ENCODE results near the gene ATP13A2. TPM values are rescaled to one million over a fixed set of nuclear protein-coding genes. Genes with fewer than 3 reads are reported as not detected.

The ATP13A2 gene
- total and polyA plus RNA-seq, 2 donors from 2014 or later, result 23.8 to 38.6 TPM

DNA sequence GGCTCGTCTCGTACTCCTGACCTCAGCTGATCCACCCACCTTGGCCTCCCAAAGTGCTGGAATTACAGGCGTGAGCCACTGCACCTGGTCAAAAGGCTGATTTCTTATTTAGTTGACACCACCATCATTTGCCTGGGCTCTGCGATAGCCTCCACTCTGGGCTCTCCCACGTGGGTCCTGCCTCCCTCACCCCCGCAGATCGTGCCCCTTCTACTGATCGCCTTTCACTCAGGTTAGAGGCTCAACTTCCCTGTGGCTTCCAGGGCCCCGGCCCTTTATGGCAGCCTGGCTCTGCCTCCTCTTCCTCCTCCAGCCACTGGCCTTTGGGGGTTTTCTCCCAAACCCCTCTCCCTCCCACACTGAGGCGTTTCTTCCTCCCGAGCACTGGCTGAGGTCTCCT lies 28.8 kb downstream of the ATP13A2 start:
- Histone ChIP-seq H3K27me3 (ENCODE audit: control insufficient read depth, insufficient read depth, low read length) (no peaks in the 10 kb centered on the region), H3K36me3 (ENCODE audit: control insufficient read depth in 2 of 3, insufficient read depth in 3 of 3, low read length in 3 of 3) (peaks cover 0 to under 1% (median 0%) of the 10 kb centered on the region in 3 donors), H3K27ac (ENCODE audit: low read depth in 2 of 2, low read length in 2 of 2) (no peak overlapping the region), H3K9ac (ENCODE audit: low read length in 3 of 3) (no peak overlapping the region), H3K4me1 (ENCODE audit: control insufficient read depth in 2 of 3, insufficient read depth in 2 of 3, low read depth in 1 of 3, low read length in 3 of 3) (no peaks in the 10 kb centered on the region), H3K9me3 (ENCODE audit: control insufficient read depth in 2 of 3, insufficient read depth in 1 of 3, low read length in 3 of 3) (no peaks in the 10 kb centered on the region), H3K4me3 (ENCODE audit: low read length in 3 of 3) (no peak overlapping the region)
- TF ChIP-seq, protein P1, sequence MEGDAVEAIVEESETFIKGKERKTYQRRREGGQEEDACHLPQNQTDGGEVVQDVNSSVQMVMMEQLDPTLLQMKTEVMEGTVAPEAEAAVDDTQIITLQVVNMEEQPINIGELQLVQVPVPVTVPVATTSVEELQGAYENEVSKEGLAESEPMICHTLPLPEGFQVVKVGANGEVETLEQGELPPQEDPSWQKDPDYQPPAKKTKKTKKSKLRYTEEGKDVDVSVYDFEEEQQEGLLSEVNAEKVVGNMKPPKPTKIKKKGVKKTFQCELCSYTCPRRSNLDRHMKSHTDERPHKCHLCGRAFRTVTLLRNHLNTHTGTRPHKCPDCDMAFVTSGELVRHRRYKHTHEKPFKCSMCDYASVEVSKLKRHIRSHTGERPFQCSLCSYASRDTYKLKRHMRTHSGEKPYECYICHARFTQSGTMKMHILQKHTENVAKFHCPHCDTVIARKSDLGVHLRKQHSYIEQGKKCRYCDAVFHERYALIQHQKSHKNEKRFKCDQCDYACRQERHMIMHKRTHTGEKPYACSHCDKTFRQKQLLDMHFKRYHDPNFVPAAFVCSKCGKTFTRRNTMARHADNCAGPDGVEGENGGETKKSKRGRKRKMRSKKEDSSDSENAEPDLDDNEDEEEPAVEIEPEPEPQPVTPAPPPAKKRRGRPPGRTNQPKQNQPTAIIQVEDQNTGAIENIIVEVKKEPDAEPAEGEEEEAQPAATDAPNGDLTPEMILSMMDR (IDR thresholded peaks at IDR 0.05; ENCODE audit: borderline replicate concordance, extremely low read depth, insufficient read depth), result no peak
- intact Hi-C loops (cut with DNase I), result no loop called here
- DNase-seq (peak in 4 of 5 donors; percentile 60 to 67 (median 62)), FAIRE-seq (no peak)

DNA sequence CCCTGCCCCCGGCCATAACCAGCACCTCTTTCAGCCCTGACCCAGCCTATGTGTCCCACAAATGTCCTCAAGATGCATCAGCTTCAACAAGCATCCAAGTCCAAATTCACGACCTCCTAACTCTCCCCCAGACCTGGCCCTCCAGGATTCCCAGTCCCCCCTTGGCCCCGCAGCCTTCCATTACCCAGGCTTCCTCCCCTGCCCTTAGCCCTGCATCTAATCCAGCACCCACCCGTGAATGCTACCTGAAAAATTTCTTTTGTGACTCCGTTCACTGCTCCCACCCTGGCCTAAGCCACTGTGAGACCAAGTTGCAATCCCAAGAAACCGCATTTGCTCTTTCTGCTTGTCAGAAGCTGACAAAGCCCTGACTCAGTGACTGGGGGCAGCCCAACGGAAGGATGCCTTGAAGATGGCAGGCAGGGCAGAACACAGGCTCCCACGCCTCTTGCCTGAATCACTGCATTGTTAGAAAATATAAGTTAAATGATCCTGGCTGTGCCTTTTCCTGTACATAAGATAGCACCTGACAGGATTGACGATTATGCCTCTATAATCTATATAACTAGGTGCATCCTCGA lies 30.4 kb downstream of the ATP13A2 start:
- no peak for FAIRE-seq
- intact Hi-C loops (cut with DNase I), result no loop called here
- no peak overlapping the region for H3K9ac ChIP-seq (ENCODE audit: low read length in 3 of 3)

DNA sequence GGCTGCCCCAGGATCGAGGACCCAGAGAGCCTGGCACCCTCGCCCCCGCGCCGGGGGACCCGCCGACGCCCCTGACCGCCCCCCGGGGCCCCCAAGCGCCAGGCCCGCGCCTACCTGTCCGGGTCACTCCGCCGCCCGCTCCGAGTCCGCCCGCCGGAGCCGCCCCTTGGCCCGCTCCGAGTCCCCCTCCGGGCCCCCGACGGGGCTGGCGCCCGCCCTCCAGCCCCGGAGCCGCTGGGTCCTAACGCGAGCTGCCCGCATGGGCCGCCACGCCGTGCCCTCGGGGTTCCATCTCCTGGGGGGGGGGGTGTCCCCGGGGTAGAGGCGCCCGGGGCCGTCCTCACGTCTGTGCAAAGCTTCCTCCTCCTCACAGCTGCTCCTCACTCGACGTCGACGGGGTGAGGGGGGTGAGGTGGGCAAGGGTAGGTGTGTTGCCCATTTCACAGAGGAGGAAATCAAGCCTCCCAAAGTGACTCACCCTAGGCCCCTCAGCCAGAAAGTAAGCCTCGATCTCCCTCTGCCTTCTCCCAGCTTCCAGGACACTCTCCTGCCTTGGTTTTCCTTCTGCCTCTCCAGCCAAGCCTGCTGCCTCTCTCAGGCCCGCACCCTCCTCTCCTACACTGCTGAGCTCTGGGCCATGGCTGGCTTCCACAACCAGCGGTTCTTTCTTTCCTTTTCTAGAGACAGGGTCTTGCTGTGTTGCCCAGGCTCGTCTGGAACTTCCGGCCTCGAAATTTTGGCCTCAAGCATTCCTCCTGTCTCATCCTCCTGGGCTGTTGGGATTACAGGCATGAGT lies 31.1 kb downstream of the ATP13A2 start, which contains the start of gene MFAP2:
Gene MFAP2, minus strand, starts transcription at position 148 of the 796 bp plus-strand sequence. CDS start 2,347 bp downstream, outside the sequence.
- H3K27ac ChIP-seq (ENCODE audit: low read depth in 2 of 2, low read length in 2 of 2), result peak within 1 kb of the TSS in 1 of 2 donors; percentile 28
- TF ChIP-seq, protein P1 (IDR thresholded peaks at IDR 0.05; ENCODE audit: borderline replicate concordance, extremely low read depth, insufficient read depth), result no peak
- H3K36me3 ChIP-seq (ENCODE audit: control insufficient read depth in 2 of 3, insufficient read depth in 3 of 3, low read length in 3 of 3), result no peaks in the 10 kb centered on the region
- H3K9ac ChIP-seq (ENCODE audit: low read length in 3 of 3), result peak within 1 kb of the TSS in 1 of 3 donors; percentile 36
- intact Hi-C loops (cut with DNase I), result no loop called here
- peak in 4 of 5 donors; percentile 57 to 83 (median 73) for DNase-seq
- peak within 1 kb of the TSS in 1 of 3 donors; percentile 58 for H3K4me3 ChIP-seq (ENCODE audit: low read length in 3 of 3)
- H3K9me3 ChIP-seq (ENCODE audit: control insufficient read depth in 2 of 3, insufficient read depth in 1 of 3, low read length in 3 of 3), result no peaks in the 10 kb centered on the region
- no peaks in the 10 kb centered on the region for H3K27me3 ChIP-seq (ENCODE audit: control insufficient read depth, insufficient read depth, low read length)
- no peak for FAIRE-seq
- no peaks in the 10 kb centered on the region for H3K4me1 ChIP-seq (ENCODE audit: control insufficient read depth in 2 of 3, insufficient read depth in 2 of 3, low read depth in 1 of 3, low read length in 3 of 3)

More for the DNA sequence above, 30.4 kb downstream of the ATP13A2 start:
- DNase-seq, result no peak
- Histone ChIP-seq H3K4me1 (ENCODE audit: control insufficient read depth in 2 of 3, insufficient read depth in 2 of 3, low read depth in 1 of 3, low read length in 3 of 3) (no peaks in the 10 kb centered on the region), H3K27me3 (ENCODE audit: control insufficient read depth, insufficient read depth, low read length) (no peaks in the 10 kb centered on the region), H3K4me3 (ENCODE audit: low read length in 3 of 3) (no peak overlapping the region), H3K36me3 (ENCODE audit: control insufficient read depth in 2 of 3, insufficient read depth in 3 of 3, low read length in 3 of 3) (no peaks in the 10 kb centered on the region), H3K27ac (ENCODE audit: low read depth in 2 of 2, low read length in 2 of 2) (no peak overlapping the region), H3K9me3 (ENCODE audit: control insufficient read depth in 2 of 3, insufficient read depth in 1 of 3, low read length in 3 of 3) (no peaks in the 10 kb centered on the region)
- TF ChIP-seq, protein P1 (IDR thresholded peaks at IDR 0.05; ENCODE audit: borderline replicate concordance, extremely low read depth, insufficient read depth), result no peak
